HG03432 (cell line): ENCODE results near the gene PIGR.
A peak's percentile ranks its signal among the peaks of the same experiment; 100 is the strongest.

Experiments used
- ATAC-seq: cut with Tn5 transposase; IDR thresholded peaks from one replicate; pipeline ENCODE4 v1.9.1; 2021; ENCODE audit warnings: mild to moderate bottlenecking, moderate library complexity; ENCODE audit not compliant: unreplicated experiment

PIGR gene

GRCh38 chr1:206912445-206913095, 33.7 kb downstream of the PIGR start:
- peak; percentile 47 for ATAC-seq

GRCh38 chr1:206911064-206911663, 35.1 kb downstream of the PIGR start:
- ATAC-seq = no peak

- no peak for ATAC-seq
Measured at GRCh38 chr1:206909883-206910318, 36.4 kb downstream of the PIGR start.

- no peak for ATAC-seq
Measured at GRCh38 chr1:206909161-206909882, 36.9 kb downstream of the PIGR start.

- ATAC-seq = no peak
Measured at GRCh38 chr1:206908038-206908437, 38.2 kb downstream of the PIGR start.

- ATAC-seq = no peak
Measured at GRCh38 chr1:206907304-206907991, 38.8 kb downstream of the PIGR start.

GRCh38 chr1:206905295-206906164, 40.7 kb downstream of the PIGR start:
- peak; percentile 84 for ATAC-seq

- no peak for ATAC-seq
Measured at GRCh38 chr1:206904423-206905142, 41.7 kb downstream of the PIGR start.

- ATAC-seq = no peak
Measured at GRCh38 chr1:206903687-206904086, 42.6 kb downstream of the PIGR start.

- no peak for ATAC-seq
Measured at GRCh38 chr1:206902702-206903101, 43.6 kb downstream of the PIGR start.

GRCh38 chr1:206901944-206902343, 44.3 kb downstream of the PIGR start:
- no peak for ATAC-seq

- no peak for ATAC-seq
Measured at GRCh38 chr1:206900149-206900548, 46.1 kb downstream of the PIGR start.

- ATAC-seq = no peak
Measured at GRCh38 chr1:206899717-206900116, 46.5 kb downstream of the PIGR start.

GRCh38 chr1:206898915-206899431, 47.3 kb downstream of the PIGR start:
- no peak for ATAC-seq

GRCh38 chr1:206898089-206898914, 48.0 kb downstream of the PIGR start:
- ATAC-seq = no peak

- no peak for ATAC-seq
Measured at GRCh38 chr1:206897175-206897574, 49.1 kb downstream of the PIGR start, which contains the start of gene IL24. Gene IL24, plus strand, starts transcription at chr1:206897443. Its CDS starts 390 bp downstream, at chr1:206897833.

GRCh38 chr1:206896261-206896660, 50.0 kb downstream of the PIGR start:
- no peak for ATAC-seq

GRCh38 chr1:206895837-206896242, 50.4 kb downstream of the PIGR start:
- no peak for ATAC-seq

GRCh38 chr1:206895325-206895724, 50.9 kb downstream of the PIGR start:
- ATAC-seq = no peak
